ENCODE results near the gene GNAI1.

- TF ChIP-seq CREM (IDR thresholded peaks at IDR 0.05) (no peak), CREM (CRISPR knock-in tag; IDR thresholded peaks at IDR 0.05) (no peak), POLR2AphosphoS2 (IDR thresholded peaks at IDR 0.05; ENCODE audit: low read depth, low read length) (no peak), ZSCAN5A (CRISPR knock-in tag; IDR thresholded peaks at IDR 0.05; ENCODE audit: borderline replicate concordance) (no peak)
Observed at GRCh38 chr7:80183900-80184685, 49.5 kb downstream of the GNAI1 start.
